Adrenal gland (tissue), 5 donors: ENCODE measurements around the gene SORL1-AS1.

Experiments used
- POLR2A ChIP-seq, 2 donors: fragments of 450-650 bp; IDR thresholded peaks; one replicate each; pipeline ENCODE4 v1.6.1; 2017; ENCODE audit warnings: antibody characterized with exemption in 2 of 2, mild to moderate bottlenecking in 2 of 2, moderate library complexity in 1 of 2
- TF ChIP-seq, protein P1 (sequence below), 6 experiments: fragments of 450-650 bp in 4 of 6; fragments of 200-600 bp in 2 of 6; sonication (generic) in 1 of 6; IDR thresholded peaks; 1 replicate in 5 of 6; 2 replicates in 1 of 6; pipeline versions ENCODE4 v1.5.1 to v1.8.0; 2016 to 2021; ENCODE audit warnings: antibody characterized with exemption in 6 of 6, mild to moderate bottlenecking in 2 of 6, moderate library complexity in 1 of 6
- donor health status: DM: no; HTN: no; CAD: no.

DNA sequence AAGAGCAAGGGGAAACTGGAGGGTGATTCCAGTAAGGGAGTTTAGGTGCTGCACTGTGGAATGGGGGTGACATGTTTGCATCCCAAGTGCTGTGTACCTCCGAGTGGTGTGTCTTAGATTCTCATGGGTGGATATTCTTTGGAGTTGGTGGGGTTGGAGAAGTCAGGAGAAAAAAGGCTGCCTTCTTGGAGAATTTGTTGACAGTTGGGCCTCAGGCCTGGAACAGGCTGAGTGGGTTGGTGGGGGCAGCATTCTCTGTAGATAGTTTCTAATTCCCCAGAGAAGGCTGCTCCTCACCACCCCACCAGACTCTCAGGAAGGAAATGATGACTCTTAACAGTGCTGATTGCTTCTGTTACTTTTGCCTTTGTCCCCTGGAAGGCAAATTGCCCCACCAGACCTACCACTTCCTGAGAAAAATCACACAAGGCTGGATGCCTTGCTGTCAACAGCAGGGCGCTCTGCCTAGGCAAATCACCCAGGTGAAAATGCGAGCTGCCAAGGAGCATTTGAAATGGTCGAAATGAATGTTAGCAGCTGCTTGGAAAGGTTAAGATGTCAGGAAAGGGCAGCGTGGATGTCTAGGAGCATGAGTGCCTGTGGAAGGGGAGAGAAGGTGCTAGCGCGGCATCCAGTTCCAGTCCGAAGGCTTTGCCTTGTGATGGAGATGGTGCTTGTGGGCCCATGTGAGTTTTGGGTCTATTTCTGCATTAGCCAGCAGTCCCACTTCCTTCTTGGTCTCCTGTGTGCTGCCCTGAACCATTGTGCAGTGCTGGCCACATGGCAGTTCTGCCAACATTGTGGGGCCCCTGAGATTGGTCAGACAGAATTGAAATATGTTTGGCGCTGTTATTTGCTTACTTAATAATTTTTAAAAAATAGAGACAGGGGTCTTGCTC lies 29.7 kb upstream of the SORL1-AS1 start:
- TF ChIP-seq, protein P1, sequence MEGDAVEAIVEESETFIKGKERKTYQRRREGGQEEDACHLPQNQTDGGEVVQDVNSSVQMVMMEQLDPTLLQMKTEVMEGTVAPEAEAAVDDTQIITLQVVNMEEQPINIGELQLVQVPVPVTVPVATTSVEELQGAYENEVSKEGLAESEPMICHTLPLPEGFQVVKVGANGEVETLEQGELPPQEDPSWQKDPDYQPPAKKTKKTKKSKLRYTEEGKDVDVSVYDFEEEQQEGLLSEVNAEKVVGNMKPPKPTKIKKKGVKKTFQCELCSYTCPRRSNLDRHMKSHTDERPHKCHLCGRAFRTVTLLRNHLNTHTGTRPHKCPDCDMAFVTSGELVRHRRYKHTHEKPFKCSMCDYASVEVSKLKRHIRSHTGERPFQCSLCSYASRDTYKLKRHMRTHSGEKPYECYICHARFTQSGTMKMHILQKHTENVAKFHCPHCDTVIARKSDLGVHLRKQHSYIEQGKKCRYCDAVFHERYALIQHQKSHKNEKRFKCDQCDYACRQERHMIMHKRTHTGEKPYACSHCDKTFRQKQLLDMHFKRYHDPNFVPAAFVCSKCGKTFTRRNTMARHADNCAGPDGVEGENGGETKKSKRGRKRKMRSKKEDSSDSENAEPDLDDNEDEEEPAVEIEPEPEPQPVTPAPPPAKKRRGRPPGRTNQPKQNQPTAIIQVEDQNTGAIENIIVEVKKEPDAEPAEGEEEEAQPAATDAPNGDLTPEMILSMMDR (IDR thresholded peaks at IDR 0.05) = no peak
- TF ChIP-seq POLR2A (IDR thresholded peaks at IDR 0.05) = no peak
